HUES64 (cell line): ENCODE results near the gene HESX1.
A peak's percentile ranks its signal among the peaks of the same experiment; 100 is the strongest.

Experiments
- H3K27ac ChIP-seq: 2 replicates; pipeline ENCODE4 v1.7.0; 2013; ENCODE audit warnings: low read depth, low read length, inconsistent platforms
- H3K27me3 ChIP-seq: 2 replicates; pipeline ENCODE4 v1.6.1; 2013; ENCODE audit warnings: mild to moderate bottlenecking, low read length; ENCODE audit not compliant: insufficient read depth
- H3K36me3 ChIP-seq: 2 replicates; pipeline ENCODE4 v1.6.1; 2013; ENCODE audit warnings: mild to moderate bottlenecking, low read length; ENCODE audit not compliant: insufficient read depth
- H3K4me1 ChIP-seq: 2 replicates; pipeline ENCODE4 v1.6.1; 2013; ENCODE audit warnings: mild to moderate bottlenecking, low read length, moderate library complexity; ENCODE audit not compliant: insufficient read depth
- H3K4me3 ChIP-seq: 2 replicates; pipeline ENCODE4 v1.5.1; 2013; ENCODE audit warnings: mild to moderate bottlenecking, low read length, moderate library complexity
- H3K9ac ChIP-seq: 2 replicates; pipeline ENCODE4 v1.6.1; 2013; ENCODE audit warnings: mild to moderate bottlenecking, low read depth, low read length
- H3K9me3 ChIP-seq: 2 replicates; pipeline ENCODE4 v1.6.1; 2013; ENCODE audit warnings: low read depth, low read length; ENCODE audit not compliant: insufficient read depth
- WGBS: fragments of 150-250, 120-280 bp; methylation state at CpG from one replicate; pipeline ENCODE4 v1.1.7; 2013; ENCODE audit warnings: missing lambda C conversion rate; 5-methylcytosine and 5-hydroxymethylcytosine counted together

Gene HESX1

GRCh38 chr3:57158325-57158724, 41.5 kb downstream of the HESX1 start:
- Histone ChIP-seq H3K4me1 (peaks cover 87% of the 10 kb centered on the region), H3K4me3 (no peak overlapping the region; the same call in 1 of the 2 replicates)
- WGBS: 62% methylated on average over 3 of the region's 3 CpGs

GRCh38 chr3:57157545-57157944, 42.2 kb downstream of the HESX1 start:
- 57% methylated on average over 10 of the region's 10 CpGs for WGBS
- Histone ChIP-seq H3K9me3 (no peaks in the 10 kb centered on the region), H3K4me3 (no peak overlapping the region), H3K4me1 (peaks cover 87% of the 10 kb centered on the region), H3K27ac (no peak overlapping the region), H3K9ac (no peak overlapping the region; the same call in 1 of the 2 replicates), H3K27me3 (no peaks in the 10 kb centered on the region; the same call in 1 of the 2 replicates), H3K36me3 (no peaks in the 10 kb centered on the region; the same call in 1 of the 2 replicates)

More at GRCh38 chr3:57158325-57158724, 41.5 kb downstream of the HESX1 start:
- Histone ChIP-seq H3K27me3 (peaks cover 7% of the 10 kb centered on the region), H3K27ac (peak overlapping the region; percentile 76; the same call in 1 of the 2 replicates), H3K9me3 (no peaks in the 10 kb centered on the region), H3K9ac (peak overlapping the region; percentile 10; the same call in 1 of the 2 replicates), H3K36me3 (no peaks in the 10 kb centered on the region; the same call in 1 of the 2 replicates)

GRCh38 chr3:57155310-57155643, 44.5 kb downstream of the HESX1 start:
- no peaks in the 10 kb centered on the region for H3K9me3 ChIP-seq
- peaks cover 2% of the 10 kb centered on the region; the same call in 1 of the 2 replicates for H3K36me3 ChIP-seq
- no peak overlapping the region for H3K4me3 ChIP-seq
- no peaks in the 10 kb centered on the region for H3K27me3 ChIP-seq
- H3K4me1 ChIP-seq: peaks cover 87% of the 10 kb centered on the region
- no peak overlapping the region for H3K27ac ChIP-seq
- H3K9ac ChIP-seq: no peak overlapping the region
- 95% methylated on average over 3 of the region's 3 CpGs for WGBS

GRCh38 chr3:57154470-57155309, 45.1 kb downstream of the HESX1 start:
- 77% methylated on average over 15 of the region's 15 CpGs for WGBS
- no peak overlapping the region for H3K27ac ChIP-seq
- no peaks in the 10 kb centered on the region for H3K9me3 ChIP-seq
- peaks cover 7% of the 10 kb centered on the region; the same call in 1 of the 2 replicates for H3K36me3 ChIP-seq
- H3K4me1 ChIP-seq: peaks cover 83% of the 10 kb centered on the region
- H3K27me3 ChIP-seq: no peaks in the 10 kb centered on the region
- H3K4me3 ChIP-seq: no peak overlapping the region
- no peak overlapping the region for H3K9ac ChIP-seq

GRCh38 chr3:57152151-57153143, 47.3 kb downstream of the HESX1 start:
- H3K4me3 ChIP-seq: peak overlapping the region; percentile 7; the same call in 1 of the 2 replicates
- peaks cover 25% of the 10 kb centered on the region for H3K36me3 ChIP-seq
- peaks cover 64% of the 10 kb centered on the region for H3K4me1 ChIP-seq
- H3K9ac ChIP-seq: peak overlapping the region; percentile 4; the same call in 1 of the 2 replicates
- WGBS: 61% methylated on average over 19 of the region's 19 CpGs
- no peaks in the 10 kb centered on the region for H3K9me3 ChIP-seq
- H3K27me3 ChIP-seq: no peaks in the 10 kb centered on the region
- peak overlapping the region; percentile 45; the same call in 1 of the 2 replicates for H3K27ac ChIP-seq

- H3K27ac ChIP-seq: peak overlapping the region; percentile 45; the same call in 1 of the 2 replicates
- peaks cover 28% of the 10 kb centered on the region for H3K36me3 ChIP-seq
- no peaks in the 10 kb centered on the region for H3K27me3 ChIP-seq
- WGBS: 71% methylated on average over 3 of the region's 3 CpGs
- peaks cover 57% of the 10 kb centered on the region for H3K4me1 ChIP-seq
- H3K4me3 ChIP-seq: peak overlapping the region; percentile 7; the same call in 1 of the 2 replicates
- H3K9me3 ChIP-seq: no peaks in the 10 kb centered on the region
- H3K9ac ChIP-seq: peak overlapping the region; percentile 4; the same call in 1 of the 2 replicates
These were observed 48.0 kb downstream of the HESX1 start for GRCh38 chr3:57151749-57152148.

- 90% methylated on average over 2 of the region's 2 CpGs for WGBS
- Histone ChIP-seq H3K4me3 (no peak overlapping the region), H3K9ac (no peak overlapping the region), H3K27ac (no peak overlapping the region; the same call in 1 of the 2 replicates), H3K27me3 (no peaks in the 10 kb centered on the region), H3K36me3 (peaks cover 28% of the 10 kb centered on the region), H3K9me3 (no peaks in the 10 kb centered on the region), H3K4me1 (peaks cover 51% of the 10 kb centered on the region)
These were observed 48.7 kb downstream of the HESX1 start for GRCh38 chr3:57151021-57151449.

- Histone ChIP-seq H3K4me3 (no peak overlapping the region), H3K4me1 (peaks cover 45% of the 10 kb centered on the region)
These were observed 49.6 kb downstream of the HESX1 start for GRCh38 chr3:57150113-57150581.

More at GRCh38 chr3:57150113-57150581, 49.6 kb downstream of the HESX1 start:
- Histone ChIP-seq H3K27me3 (no peaks in the 10 kb centered on the region), H3K36me3 (peaks cover 28% of the 10 kb centered on the region), H3K27ac (no peak overlapping the region; the same call in 1 of the 2 replicates), H3K9me3 (no peaks in the 10 kb centered on the region), H3K9ac (no peak overlapping the region)
- WGBS: 94% methylated on average over 7 of the region's 7 CpGs
